Nephron (organoid): Measurements from ENCODE around the gene CD226.

Experiments used
- H3K27ac Mint-ChIP-seq, 3 experiments: 2 replicates each; pipeline ENCODE4 v1.8.0; 2020; ENCODE audit warnings: mixed read lengths in 3 of 3, mild to moderate bottlenecking in 2 of 3, moderate library complexity in 1 of 3
- H3K27me3 Mint-ChIP-seq: 2 replicates; pipeline ENCODE4 v1.8.0; 2021; ENCODE audit warnings: low read depth, mild to moderate bottlenecking, moderate library complexity, mixed read lengths
- H3K36me3 Mint-ChIP-seq: 2 replicates; pipeline ENCODE4 v1.8.0; 2020; ENCODE audit warnings: low read depth, mixed read lengths
- H3K4me1 Mint-ChIP-seq: 2 replicates; pipeline ENCODE4 v1.8.0; 2020; ENCODE audit warnings: mixed read lengths
- H3K4me3 Mint-ChIP-seq, 3 experiments: 2 replicates each; pipeline ENCODE4 v1.8.0; 2020; ENCODE audit warnings: mild to moderate bottlenecking in 3 of 3, mixed read lengths in 3 of 3, moderate library complexity in 2 of 3
- H3K9me3 Mint-ChIP-seq: 2 replicates; pipeline ENCODE4 v1.8.0; 2020; ENCODE audit warnings: mixed read lengths
- TF ChIP-seq, protein P1 (sequence below), 3 experiments: fragments of 200-600 bp; sonication (generic); IDR thresholded peaks; one replicate each; pipeline ENCODE4 v1.5.0; 2021; ENCODE audit warnings: antibody characterized with exemption in 3 of 3; ENCODE audit not compliant: unreplicated experiment in 3 of 3

The CD226 gene

DNA sequence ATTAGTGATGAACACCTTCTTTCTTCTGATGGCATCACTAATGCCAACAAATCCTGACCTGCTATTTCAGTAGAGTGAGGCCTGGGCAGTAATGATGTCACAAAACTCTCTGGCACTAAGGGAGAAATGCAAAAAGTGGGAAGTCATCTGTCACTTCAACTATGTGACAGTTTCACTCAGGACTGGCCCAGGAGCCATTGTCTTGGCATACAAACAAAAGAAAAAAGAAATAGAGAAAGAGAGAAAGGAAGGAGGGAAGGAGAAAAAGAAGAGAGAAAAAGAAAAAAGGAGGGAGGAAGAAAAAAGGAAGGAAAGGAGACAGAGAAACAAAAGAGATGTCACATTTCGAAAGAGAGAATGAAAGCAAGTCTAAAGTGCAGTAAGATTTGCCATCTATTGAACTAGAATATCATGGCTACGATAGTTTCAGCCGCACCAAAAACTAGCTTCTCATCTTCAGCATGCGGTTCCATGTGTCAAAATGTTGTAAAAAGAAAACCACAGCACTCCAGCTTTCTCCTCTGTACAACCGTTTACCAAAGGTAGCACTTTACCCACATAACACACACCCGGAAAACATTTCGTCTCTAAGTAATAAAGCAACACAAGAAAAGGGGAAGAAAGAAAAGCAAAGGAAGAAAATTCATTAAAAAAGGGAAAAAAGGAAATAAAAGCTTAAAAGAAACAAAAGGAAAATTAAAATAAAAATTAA lies 50.1 kb downstream of the CD226 start:
- TF ChIP-seq, protein P1, sequence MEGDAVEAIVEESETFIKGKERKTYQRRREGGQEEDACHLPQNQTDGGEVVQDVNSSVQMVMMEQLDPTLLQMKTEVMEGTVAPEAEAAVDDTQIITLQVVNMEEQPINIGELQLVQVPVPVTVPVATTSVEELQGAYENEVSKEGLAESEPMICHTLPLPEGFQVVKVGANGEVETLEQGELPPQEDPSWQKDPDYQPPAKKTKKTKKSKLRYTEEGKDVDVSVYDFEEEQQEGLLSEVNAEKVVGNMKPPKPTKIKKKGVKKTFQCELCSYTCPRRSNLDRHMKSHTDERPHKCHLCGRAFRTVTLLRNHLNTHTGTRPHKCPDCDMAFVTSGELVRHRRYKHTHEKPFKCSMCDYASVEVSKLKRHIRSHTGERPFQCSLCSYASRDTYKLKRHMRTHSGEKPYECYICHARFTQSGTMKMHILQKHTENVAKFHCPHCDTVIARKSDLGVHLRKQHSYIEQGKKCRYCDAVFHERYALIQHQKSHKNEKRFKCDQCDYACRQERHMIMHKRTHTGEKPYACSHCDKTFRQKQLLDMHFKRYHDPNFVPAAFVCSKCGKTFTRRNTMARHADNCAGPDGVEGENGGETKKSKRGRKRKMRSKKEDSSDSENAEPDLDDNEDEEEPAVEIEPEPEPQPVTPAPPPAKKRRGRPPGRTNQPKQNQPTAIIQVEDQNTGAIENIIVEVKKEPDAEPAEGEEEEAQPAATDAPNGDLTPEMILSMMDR (IDR thresholded peaks at IDR 0.05; ENCODE audit: unreplicated experiment in 3 of 3) = no peak
- Mint-ChIP-seq H3K9me3 (no peaks in the 10 kb centered on the region), H3K4me1 (no peaks in the 10 kb centered on the region), H3K36me3 (no peaks in the 10 kb centered on the region), H3K4me3 (no peak overlapping the region), H3K27ac (no peak overlapping the region), H3K27me3 (no peaks in the 10 kb centered on the region)

DNA sequence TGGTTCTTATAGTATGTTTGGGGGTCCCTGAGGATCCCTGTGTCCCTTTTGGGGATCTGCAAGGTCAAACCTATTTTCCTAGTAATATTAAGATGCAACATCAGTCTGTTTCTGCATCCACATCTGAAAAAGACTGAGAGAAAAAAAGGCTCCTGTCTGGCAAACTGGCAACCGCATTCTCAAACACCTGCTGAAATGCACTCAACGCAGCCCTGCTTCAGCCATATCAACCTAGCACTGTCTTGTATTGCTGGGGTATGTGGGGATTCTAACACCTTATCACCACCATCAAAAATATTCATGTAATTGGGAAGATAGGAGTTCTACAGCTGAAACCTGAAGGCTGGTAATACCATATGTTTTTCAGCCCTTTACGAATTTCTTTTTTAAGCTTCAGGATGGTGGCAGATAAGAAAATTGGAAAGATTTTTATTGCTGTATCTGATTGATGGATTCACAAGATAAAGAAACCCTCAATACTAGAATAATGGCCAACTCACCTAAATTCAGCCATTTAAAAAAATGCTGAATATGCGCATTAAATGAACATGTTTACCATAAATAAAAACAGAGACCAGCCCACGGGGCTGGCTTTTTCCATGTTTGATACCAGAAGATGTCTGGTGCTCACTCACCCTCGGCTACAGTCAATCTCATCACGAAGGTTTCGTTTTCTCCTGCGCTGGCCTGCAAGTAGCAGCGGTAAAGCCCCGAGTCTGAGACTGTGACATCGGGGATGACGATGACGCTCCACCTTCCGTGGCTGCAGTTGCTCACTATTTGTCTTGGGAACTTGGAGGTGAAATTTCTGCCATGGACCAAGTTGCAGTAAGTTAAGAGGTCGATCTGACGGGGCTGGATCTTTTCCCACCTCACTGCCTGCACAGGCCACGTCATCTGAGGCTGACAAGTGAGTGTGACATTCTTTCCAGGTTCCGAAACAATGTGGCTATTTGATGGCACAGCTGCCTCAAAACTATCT lies 52.3 kb downstream of the CD226 start:
- no peaks in the 10 kb centered on the region for H3K27me3 Mint-ChIP-seq
- no peak overlapping the region for H3K27ac Mint-ChIP-seq
- H3K4me1 Mint-ChIP-seq = no peaks in the 10 kb centered on the region
- TF ChIP-seq, protein P1 (IDR thresholded peaks at IDR 0.05; ENCODE audit: unreplicated experiment in 3 of 3) = no peak
- no peaks in the 10 kb centered on the region for H3K9me3 Mint-ChIP-seq
- H3K36me3 Mint-ChIP-seq = no peaks in the 10 kb centered on the region
- no peak overlapping the region for H3K4me3 Mint-ChIP-seq

DNA sequence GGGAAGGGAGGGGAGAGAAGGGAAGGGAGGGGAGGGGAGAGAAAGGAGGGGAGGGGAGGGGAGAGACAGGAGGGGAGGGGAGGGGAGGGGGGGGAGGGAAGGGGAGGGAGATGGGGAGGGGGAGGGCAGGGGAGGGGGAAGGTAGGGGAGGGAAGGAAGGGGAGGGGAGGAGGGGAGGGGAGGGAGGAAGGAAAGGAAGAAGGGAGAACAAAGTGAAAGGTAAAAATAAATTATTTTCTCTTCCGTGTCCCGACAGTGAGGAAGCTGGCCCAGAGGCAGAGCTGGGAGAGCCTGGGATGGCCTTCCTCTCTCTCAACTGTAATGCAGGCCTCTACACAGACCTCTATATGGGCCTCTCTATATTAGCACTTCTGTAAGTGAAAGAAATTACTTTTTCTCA lies 53.2 kb downstream of the CD226 start:
- no peaks in the 10 kb centered on the region for H3K9me3 Mint-ChIP-seq
- TF ChIP-seq, protein P1 (IDR thresholded peaks at IDR 0.05; ENCODE audit: unreplicated experiment in 3 of 3) = no peak
- no peaks in the 10 kb centered on the region for H3K27me3 Mint-ChIP-seq
- no peaks in the 10 kb centered on the region for H3K4me1 Mint-ChIP-seq
- H3K4me3 Mint-ChIP-seq = no peak overlapping the region
- no peaks in the 10 kb centered on the region for H3K36me3 Mint-ChIP-seq
- H3K27ac Mint-ChIP-seq = no peak overlapping the region

DNA sequence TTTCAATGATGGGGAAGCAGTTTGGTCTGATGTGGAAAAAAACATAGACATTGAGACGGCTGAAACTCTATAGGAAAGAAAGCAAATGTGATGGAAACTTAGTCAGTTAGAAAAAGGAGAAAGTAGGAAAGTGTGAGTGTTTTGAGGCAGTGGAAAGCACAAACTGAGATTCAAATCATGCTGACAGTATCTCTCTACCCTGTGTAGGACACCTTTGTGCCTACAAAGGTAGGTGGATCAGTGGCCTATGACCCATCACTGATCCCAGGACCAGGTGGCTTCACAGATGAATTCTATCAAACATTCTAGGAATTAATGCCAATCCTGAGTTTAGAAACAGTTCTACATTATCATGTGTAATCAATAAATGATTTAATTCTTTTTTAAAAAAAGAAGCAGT lies 57.1 kb downstream of the CD226 start:
- TF ChIP-seq, protein P1 (IDR thresholded peaks at IDR 0.05; ENCODE audit: unreplicated experiment in 3 of 3) = no peak
- Mint-ChIP-seq H3K36me3 (no peaks in the 10 kb centered on the region), H3K9me3 (no peaks in the 10 kb centered on the region), H3K4me3 (no peak overlapping the region), H3K27me3 (no peaks in the 10 kb centered on the region), H3K27ac (no peak overlapping the region), H3K4me1 (no peaks in the 10 kb centered on the region)

DNA sequence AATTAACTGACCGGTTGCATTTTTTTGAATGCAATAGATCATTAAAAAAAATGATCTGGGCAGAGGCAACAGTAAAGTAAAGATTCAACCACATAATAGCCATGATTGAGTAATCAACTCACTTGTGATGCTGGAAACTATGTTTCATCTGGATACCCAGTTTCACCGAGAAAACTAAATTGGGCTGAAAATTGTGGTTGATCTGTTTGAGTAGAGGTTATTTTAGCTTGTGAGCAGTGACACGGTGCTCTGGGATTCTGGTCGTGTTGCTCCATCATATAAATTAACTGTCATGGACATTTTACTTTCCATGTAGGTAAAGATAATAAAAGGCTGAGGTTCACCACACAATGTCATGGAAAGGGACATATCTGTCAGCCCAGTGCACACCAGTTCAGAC lies 58.7 kb downstream of the CD226 start:
- Mint-ChIP-seq H3K36me3 (no peaks in the 10 kb centered on the region), H3K9me3 (no peaks in the 10 kb centered on the region), H3K27ac (no peak overlapping the region), H3K4me3 (no peak overlapping the region), H3K4me1 (no peaks in the 10 kb centered on the region), H3K27me3 (no peaks in the 10 kb centered on the region)
- TF ChIP-seq, protein P1 (IDR thresholded peaks at IDR 0.05; ENCODE audit: unreplicated experiment in 3 of 3) = no peak
